ENCODE results near the gene ADGRG3.

ADGRG3 gene

DNA sequence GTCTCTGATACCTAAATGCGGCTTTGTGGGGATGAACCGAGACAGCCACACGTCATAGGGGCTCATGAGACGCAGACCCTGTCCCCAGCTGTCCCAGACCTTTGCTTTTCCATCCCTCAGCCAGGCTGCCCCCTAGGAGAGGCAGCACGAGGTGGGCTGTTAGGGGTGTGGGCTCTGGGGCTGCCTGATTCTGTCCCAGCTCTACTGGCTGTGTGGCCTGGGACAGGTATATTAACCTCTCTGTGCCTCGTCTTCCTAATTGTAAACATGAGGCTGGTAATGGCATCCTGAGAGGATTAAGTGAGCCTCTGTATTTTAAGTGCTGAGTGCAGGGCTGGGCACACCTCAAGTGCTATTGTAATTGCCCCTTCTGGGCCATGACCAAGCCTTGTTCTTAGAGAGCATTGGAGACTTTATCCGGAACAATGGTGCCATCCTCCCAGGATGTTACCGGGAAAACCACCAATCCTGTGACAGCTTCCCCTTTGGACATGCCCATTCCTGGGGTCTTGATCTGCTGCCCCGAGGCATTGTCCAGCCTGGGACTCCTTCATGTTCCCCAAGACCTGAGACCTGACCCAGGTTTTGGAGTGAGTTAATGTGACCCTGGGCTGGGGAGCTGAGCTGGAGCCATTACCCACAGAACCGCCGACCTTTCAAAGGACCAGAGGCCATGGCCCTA is 34.6 kb upstream of the ADGRG3 start:
- Histone ChIP-seq H3K4me3 (ENCODE audit: low read length) (no peak overlapping the region), H3K27ac (ENCODE audit: low read length) (no peak overlapping the region), H3K27me3 (ENCODE audit: low read depth, low read length) (peaks cover 91% of the 10 kb centered on the region), H3K9me3 (ENCODE audit: insufficient read depth, low read length) (no peaks in the 10 kb centered on the region), H3K4me1 (ENCODE audit: low read length) (no peaks in the 10 kb centered on the region), H3K9ac (ENCODE audit: low read length) (no peak overlapping the region), H3K36me3 (replicated peaks; ENCODE audit: low read depth, low read length) (no peaks in the 10 kb centered on the region), H3K4me2 (ENCODE audit: low read length) (no peak overlapping the region), H3K79me2 (ENCODE audit: low read length) (no peaks in the 10 kb centered on the region), H4K20me1 (ENCODE audit: insufficient read depth, low read length) (no peaks in the 10 kb centered on the region; the same call in 1 of the 2 replicates), H2AFZ (ENCODE audit: low read depth, low read length) (no peak overlapping the region)
- TF ChIP-seq, protein P1, sequence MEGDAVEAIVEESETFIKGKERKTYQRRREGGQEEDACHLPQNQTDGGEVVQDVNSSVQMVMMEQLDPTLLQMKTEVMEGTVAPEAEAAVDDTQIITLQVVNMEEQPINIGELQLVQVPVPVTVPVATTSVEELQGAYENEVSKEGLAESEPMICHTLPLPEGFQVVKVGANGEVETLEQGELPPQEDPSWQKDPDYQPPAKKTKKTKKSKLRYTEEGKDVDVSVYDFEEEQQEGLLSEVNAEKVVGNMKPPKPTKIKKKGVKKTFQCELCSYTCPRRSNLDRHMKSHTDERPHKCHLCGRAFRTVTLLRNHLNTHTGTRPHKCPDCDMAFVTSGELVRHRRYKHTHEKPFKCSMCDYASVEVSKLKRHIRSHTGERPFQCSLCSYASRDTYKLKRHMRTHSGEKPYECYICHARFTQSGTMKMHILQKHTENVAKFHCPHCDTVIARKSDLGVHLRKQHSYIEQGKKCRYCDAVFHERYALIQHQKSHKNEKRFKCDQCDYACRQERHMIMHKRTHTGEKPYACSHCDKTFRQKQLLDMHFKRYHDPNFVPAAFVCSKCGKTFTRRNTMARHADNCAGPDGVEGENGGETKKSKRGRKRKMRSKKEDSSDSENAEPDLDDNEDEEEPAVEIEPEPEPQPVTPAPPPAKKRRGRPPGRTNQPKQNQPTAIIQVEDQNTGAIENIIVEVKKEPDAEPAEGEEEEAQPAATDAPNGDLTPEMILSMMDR (IDR thresholded peaks at IDR 0.05; ENCODE audit: low read depth, low read length) = no peak
- no peak for TF ChIP-seq EZH2phosphoT487 (IDR thresholded peaks at IDR 0.05; ENCODE audit: low read depth)

DNA sequence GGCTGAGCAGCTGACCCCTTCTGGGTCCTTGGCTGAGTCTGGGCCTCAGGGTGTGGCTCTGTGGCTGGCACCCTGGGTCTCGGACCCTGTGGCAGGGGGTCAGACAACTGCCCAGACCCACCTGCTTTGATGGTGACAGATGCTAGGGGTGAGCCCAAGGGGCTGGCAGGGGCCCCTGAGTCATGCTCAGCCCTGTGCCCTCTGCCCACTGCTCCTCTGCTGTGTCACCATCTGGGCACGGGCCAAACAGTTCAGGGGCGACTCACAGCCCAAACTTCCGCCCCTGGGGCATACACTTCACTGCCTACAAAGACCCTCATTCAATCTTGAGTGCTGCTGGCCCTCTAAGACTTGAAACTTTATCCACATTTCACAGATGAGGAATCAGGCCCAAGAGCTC is 33.9 kb upstream of the ADGRG3 start:
- Histone ChIP-seq H3K79me2 (ENCODE audit: low read length) (no peaks in the 10 kb centered on the region), H4K20me1 (ENCODE audit: insufficient read depth, low read length) (no peaks in the 10 kb centered on the region; the same call in 1 of the 2 replicates), H3K36me3 (replicated peaks; ENCODE audit: low read depth, low read length) (no peaks in the 10 kb centered on the region), H3K4me3 (ENCODE audit: low read length) (no peak overlapping the region), H3K9me3 (ENCODE audit: insufficient read depth, low read length) (no peaks in the 10 kb centered on the region), H3K4me1 (ENCODE audit: low read length) (no peaks in the 10 kb centered on the region), H2AFZ (ENCODE audit: low read depth, low read length) (no peak overlapping the region), H3K4me2 (ENCODE audit: low read length) (no peak overlapping the region), H3K27ac (ENCODE audit: low read length) (no peak overlapping the region), H3K27me3 (ENCODE audit: low read depth, low read length) (peaks cover 90% of the 10 kb centered on the region), H3K9ac (ENCODE audit: low read length) (no peak overlapping the region)
- TF ChIP-seq, protein P1 (IDR thresholded peaks at IDR 0.05; ENCODE audit: low read depth, low read length) = no peak
- TF ChIP-seq EZH2phosphoT487 (IDR thresholded peaks at IDR 0.05; ENCODE audit: low read depth) = no peak

DNA sequence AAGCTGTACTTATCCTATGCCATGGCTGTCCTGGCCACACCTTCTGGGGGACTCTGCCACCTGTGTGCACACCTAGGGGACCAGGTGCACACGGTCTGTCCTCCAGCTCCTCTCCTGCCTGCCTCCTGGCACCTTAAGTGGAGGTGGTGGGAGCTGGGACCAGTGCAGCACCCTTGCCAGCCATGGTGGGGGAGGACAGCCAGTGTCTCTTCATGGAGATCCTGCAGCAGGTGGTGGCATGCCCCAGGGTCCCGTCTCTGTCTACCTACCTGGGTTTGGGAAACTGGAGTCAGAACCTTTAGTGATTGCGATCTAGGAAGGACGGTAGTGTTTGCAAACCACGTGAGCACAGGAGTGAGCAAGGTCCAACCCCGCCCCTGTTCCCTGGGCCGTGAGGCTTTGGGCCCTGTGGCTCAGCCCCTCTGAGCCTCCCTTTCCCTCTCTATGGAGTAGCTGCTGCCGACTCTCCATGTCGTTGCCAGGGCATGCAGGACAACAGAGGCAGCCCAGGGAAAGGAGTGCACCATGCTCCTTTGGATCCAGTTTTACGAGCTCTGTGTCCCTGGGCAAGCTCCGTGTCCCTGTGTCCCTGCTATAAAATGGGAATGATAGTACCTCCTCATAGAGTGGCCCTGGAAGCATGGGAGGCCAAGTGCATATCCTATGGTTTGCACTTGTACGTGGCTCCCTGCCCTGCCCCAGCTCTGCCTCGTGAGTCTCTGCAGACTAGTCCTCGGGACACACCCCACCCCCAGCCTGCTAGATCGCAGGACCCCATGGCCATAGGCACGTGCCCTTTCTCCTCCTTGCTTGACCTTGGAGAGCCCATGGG is 32.6 kb upstream of the ADGRG3 start:
- Histone ChIP-seq H3K36me3 (replicated peaks; ENCODE audit: low read depth, low read length) (no peaks in the 10 kb centered on the region), H3K27ac (ENCODE audit: low read length) (no peak overlapping the region), H3K9me3 (ENCODE audit: insufficient read depth, low read length) (no peaks in the 10 kb centered on the region), H3K4me3 (ENCODE audit: low read length) (no peak overlapping the region), H3K79me2 (ENCODE audit: low read length) (no peaks in the 10 kb centered on the region), H2AFZ (ENCODE audit: low read depth, low read length) (no peak overlapping the region), H3K4me1 (ENCODE audit: low read length) (no peaks in the 10 kb centered on the region), H4K20me1 (ENCODE audit: insufficient read depth, low read length) (peaks cover 2% of the 10 kb centered on the region; the same call in 1 of the 2 replicates), H3K4me2 (ENCODE audit: low read length) (no peak overlapping the region), H3K27me3 (ENCODE audit: low read depth, low read length) (peaks cover 90% of the 10 kb centered on the region), H3K9ac (ENCODE audit: low read length) (no peak overlapping the region)
- TF ChIP-seq EZH2phosphoT487 (IDR thresholded peaks at IDR 0.05; ENCODE audit: low read depth) = no peak
- TF ChIP-seq, protein P1 (IDR thresholded peaks at IDR 0.05; ENCODE audit: low read depth, low read length) = no peak

DNA sequence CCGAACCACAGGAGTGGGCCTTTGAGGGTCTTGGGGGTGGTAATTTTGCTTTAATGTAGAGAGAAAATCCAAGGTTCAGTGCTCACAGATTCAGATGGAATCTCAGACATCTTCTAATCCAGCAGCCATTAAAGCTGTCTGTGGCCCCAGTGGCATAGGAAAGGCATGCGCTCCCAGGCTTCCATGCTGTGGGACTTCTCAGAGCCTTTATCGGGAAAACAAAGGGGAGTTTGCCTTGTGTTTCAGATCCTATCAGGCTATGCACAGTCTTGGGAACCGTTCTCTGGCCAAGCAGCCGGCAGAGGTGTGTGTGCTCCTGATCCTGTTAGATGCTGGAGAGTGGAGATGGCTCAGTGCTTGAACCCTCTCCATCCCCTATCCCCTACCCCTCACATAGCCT is 31.9 kb upstream of the ADGRG3 start:
- H3K79me2 ChIP-seq (ENCODE audit: low read length) = no peaks in the 10 kb centered on the region
- H3K9ac ChIP-seq (ENCODE audit: low read length) = no peak overlapping the region
- H3K27ac ChIP-seq (ENCODE audit: low read length) = no peak overlapping the region
- H3K27me3 ChIP-seq (ENCODE audit: low read depth, low read length) = peaks cover 90% of the 10 kb centered on the region
- no peaks in the 10 kb centered on the region for H3K4me1 ChIP-seq (ENCODE audit: low read length)
- H3K4me2 ChIP-seq (ENCODE audit: low read length) = no peak overlapping the region
- peaks cover 6% of the 10 kb centered on the region; the same call in 1 of the 2 replicates for H4K20me1 ChIP-seq (ENCODE audit: insufficient read depth, low read length)
- no peaks in the 10 kb centered on the region for H3K9me3 ChIP-seq (ENCODE audit: insufficient read depth, low read length)
- H3K4me3 ChIP-seq (ENCODE audit: low read length) = no peak overlapping the region
- no peak overlapping the region for H2AFZ ChIP-seq (ENCODE audit: low read depth, low read length)
- no peaks in the 10 kb centered on the region for H3K36me3 ChIP-seq (replicated peaks; ENCODE audit: low read depth, low read length)
- no peak for TF ChIP-seq EZH2phosphoT487 (IDR thresholded peaks at IDR 0.05; ENCODE audit: low read depth)
- TF ChIP-seq, protein P1 (IDR thresholded peaks at IDR 0.05; ENCODE audit: low read depth, low read length) = no peak
